ENCODE measurements around the gene GTPBP4.
"Not testable (repeated sequence)": the region's sequence is repeated elsewhere in the genome, so short reads cannot be mapped to it uniquely, and the experiment has no call there.

GTPBP4 gene

DNA sequence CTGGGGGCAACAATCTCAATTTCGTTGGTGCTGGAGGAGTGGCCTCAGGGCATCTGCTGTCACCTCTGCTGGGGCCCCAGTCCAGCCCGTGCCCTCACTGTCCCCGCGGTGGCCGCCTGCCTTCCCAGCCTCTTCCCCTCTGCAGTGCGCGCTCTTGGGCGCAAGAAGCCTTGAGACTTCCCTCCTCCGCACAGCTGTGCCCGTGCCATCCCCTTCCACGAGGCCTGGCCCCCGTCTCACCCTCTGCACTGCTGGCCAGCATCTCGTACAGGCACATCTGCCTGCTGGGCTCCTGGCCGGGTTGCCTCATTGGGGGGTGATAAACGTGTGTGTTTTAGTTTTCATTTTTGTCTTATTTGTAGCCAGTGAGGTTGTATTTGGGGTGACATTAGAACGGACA lies 23.5 kb downstream of the GTPBP4 start:
- H3K4me3 ChIP-seq (ENCODE audit: low read length), result no peak overlapping the region
- DNase-seq (ENCODE audit: low read depth, low spot score), result no peak

DNA sequence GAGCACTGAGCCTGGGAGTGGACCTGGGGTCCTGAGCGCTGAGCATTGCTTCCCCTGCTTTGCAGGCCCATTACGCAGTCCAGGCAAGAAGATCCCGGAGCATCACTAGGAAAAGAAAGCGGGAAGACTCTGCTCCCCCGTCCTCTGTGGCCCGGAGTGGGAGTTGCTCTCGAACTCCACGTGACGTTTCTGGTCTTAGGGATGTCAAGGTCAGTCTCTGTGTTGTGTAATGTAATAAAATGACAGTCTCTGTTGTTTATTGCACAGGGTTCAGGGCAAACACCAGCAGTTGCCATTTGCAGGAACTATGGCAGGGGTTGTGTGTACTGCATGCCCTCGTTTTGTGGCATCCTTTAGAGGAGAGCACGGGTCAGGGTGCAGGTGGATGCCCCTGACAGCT lies 27.5 kb downstream of the GTPBP4 start:
- DNase-seq (ENCODE audit: low read depth, low spot score), result no peak
- H3K4me3 ChIP-seq (ENCODE audit: low read length), result no peak overlapping the region

DNA sequence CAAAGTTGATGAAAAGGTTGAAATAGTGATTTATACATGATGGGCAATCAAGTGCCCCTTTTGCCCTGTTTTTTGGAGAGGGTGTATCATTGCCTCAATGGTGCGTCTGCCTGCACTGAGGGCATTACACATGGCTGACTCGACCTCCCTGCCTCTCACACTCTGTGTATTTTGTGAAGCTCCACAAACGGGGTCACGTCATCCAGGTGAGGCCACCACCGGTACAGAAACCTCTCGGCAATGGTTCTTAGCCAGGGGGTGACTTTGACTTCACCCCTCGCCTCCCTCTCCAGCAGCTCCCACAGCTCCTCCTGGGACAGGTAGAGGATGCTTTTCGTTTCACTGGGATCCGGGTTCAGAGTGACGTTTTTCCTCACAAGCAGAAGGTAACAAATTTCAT lies 31.1 kb downstream of the GTPBP4 start:
- H3K4me3 ChIP-seq (ENCODE audit: low read length), result no peak overlapping the region
- DNase-seq (ENCODE audit: low read depth, low spot score), result no peak

DNA sequence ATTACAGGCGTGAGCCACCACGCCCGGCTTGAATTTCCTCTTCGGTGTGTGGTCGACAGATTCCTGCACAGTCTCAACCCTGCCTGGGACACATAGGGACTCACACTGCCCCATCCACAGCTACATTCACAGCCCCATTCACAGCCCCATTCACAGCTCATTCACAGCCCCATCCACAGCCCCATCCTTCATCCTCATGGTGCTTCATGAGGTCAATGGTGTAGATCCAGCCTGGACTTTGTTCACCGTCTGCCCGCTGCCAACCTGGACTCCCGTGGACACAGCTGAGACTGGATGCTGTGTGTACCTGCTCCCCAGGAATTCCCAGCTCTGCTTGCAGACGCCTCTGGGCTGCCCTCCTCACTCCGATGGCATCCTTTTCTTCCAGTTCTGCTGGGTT lies 32.2 kb downstream of the GTPBP4 start:
- no peak overlapping the region for H3K4me3 ChIP-seq (ENCODE audit: low read length)
- no peak for DNase-seq (ENCODE audit: low read depth, low spot score)

DNA sequence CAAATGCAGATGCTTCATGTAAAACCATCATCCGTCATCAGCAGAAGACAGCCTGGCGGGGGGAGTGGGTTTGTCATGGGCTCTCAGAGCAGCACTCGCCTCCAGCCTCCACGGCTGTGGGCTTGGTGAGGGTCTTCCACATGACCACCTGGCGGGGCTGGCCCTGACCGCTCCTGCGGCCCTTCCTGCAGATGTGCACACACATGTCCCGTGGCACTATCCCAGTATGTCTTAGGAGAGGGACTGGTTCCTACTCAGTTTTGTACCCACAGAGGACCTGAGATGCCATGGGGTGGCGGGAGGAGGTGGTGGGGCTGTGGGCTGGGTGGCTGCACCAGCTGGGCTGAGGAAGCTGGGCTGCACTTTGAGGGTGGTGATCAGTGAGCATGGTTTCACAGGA lies 32.7 kb downstream of the GTPBP4 start:
- H3K4me3 ChIP-seq (ENCODE audit: low read length), result no peak overlapping the region
- DNase-seq (ENCODE audit: low read depth, low spot score), result no peak

DNA sequence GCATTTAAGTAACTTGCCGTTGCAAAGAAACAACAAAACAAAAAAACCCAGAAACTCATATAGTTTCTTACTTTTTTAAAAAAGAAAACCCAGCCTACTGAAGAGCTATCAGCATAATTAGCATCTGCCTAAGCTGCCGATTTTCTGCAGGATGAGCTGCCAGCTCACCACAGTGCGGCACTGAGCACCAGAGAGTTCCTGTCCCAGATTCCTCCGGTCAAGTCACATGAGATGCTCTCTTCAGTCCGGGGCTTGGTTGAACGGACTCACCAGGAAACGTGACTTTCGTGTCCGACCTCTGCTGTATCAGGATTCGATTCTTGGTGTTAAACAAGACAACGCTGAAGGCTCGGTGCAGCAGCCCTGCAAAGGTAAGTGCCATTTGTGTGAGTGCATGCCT lies 34.2 kb downstream of the GTPBP4 start:
- no peak overlapping the region for H3K4me3 ChIP-seq (ENCODE audit: low read length)
- DNase-seq (ENCODE audit: low read depth, low spot score), result no peak

DNA sequence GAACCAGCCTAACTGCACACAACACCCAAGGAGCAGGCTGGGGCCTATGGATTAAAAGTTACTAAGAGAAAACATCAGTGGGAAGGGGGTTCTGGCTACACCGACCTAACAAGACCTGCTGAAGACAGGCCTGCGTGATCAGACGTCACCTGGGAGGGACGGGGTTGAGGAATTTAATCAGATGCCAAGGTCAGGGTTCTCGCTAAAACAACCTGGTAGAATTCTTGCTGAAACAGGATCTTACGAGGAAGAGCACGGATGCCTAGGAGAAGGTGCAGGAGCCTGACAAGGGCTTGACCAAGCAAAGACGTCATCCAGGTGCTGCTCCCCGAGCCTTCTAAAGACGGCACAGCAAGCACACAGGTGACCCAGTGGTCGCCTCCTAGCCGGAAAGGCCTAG lies 35.9 kb downstream of the GTPBP4 start:
- DNase-seq (ENCODE audit: low read depth, low spot score), result no peak

DNA sequence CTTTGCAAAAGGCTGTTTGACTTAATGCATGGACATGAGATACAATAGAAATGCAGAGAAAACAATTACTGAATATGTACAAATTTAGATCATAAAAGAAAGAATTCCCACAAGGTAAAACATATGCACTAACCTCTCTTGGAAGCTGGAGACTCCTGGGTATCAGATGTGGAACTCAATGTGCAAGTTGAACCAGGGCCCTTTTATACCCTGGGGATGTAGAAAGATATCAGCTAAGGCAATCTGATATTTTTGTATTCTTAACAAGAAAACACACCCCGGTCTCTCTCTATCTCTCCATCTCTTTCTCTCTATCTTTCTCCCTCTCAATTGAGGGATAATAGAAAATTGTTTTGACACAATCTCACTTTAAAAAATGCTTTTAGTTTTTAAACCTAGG lies 37.4 kb downstream of the GTPBP4 start, which contains the start of gene IDI2:
Gene IDI2, minus strand, starts transcription at position 177 of the 400 bp plus-strand sequence. CDS start 1,136 bp downstream, outside the sequence.
- no peak within 1 kb of the TSS for H3K4me3 ChIP-seq (ENCODE audit: low read length)
- no peak for DNase-seq (ENCODE audit: low read depth, low spot score)

More for the DNA sequence above, 35.9 kb downstream of the GTPBP4 start:
- H3K4me3 ChIP-seq (ENCODE audit: low read length), result no peak overlapping the region

DNA sequence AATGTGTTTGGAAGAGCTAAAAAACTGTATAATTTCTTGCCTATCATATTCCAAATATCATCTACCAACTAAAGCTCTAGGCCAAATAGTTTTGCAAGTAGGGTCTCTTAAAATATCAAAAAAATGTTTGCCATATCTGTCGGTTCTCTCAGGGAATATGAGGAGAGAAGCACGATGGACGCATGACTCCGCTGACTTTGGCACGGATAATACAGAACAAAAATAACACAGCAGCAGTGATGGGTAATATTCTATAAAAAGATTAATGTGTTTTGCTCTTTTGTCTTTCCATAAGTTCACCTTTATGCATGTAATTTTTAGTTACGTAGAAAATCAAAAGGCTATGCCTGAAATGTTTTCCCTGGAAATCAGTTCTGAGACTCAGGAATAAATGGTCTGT lies 38.3 kb downstream of the GTPBP4 start:
- no peak overlapping the region for H3K4me3 ChIP-seq (ENCODE audit: low read length)
- DNase-seq (ENCODE audit: low read depth, low spot score), result no peak

DNA sequence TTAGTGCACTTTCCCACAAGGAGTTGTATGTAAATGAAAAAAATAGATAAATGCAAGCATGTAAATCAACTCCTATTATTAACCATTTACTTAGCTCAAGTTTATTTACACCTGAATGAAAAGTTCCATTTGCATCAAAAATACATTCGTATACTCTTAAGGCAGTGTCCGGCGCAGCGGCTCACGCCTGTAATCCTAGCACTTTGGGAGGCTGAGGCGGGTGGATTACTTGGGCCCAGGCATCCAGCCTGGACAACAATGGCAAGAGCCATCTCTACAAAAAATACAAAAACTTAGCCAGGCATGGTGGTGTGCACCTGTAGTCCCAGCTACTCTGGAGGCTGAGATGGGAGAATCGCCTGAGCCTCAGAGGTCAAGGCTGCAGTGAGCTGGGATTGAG lies 41.6 kb downstream of the GTPBP4 start:
- no peak for DNase-seq (ENCODE audit: low read depth, low spot score)
- H3K4me3 ChIP-seq (ENCODE audit: low read length), result no peak overlapping the region

DNA sequence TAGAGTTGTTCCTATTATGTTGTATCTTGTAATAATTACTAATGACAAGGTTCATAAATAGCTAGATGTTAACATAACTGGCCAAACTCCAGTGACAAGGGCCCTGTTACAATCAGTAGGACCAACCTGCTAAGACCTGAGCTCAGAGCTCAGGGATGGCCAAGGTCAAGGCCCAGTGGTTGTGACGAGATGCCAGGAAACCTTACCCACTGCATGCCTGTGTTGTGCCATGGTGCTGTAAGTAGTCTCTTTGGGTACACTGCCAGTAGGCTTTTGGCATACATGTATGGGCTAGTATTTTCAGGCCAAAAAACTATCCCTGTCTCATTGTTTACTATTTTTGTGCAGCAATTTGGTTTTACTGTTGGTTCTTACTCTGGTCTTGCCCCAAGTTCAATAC lies 45.4 kb downstream of the GTPBP4 start:
- no peak for DNase-seq (ENCODE audit: low read depth, low spot score)
- H3K4me3 ChIP-seq (ENCODE audit: low read length), result no peak overlapping the region

DNA sequence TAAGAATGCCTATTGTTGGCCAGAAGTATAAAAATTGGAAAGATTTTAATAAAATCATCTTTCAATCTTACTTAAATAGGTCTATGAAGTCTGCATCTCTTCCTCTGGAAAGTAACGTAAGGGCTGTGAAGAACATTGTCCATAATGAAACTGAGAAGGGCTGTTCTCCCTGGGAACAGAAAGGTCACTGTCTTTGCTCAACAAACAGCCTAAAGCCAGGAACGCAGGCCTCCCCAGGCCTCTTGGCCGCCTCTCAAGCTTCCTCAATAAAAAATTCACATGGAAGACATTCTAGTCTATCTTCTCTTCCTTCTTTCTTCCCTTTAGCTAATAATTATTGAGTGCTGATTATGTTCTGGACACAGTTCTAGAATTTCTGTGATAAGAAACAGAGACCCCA lies 46.5 kb downstream of the GTPBP4 start:
- no peak overlapping the region for H3K4me3 ChIP-seq (ENCODE audit: low read length)
- DNase-seq (ENCODE audit: low read depth, low spot score), result no peak

DNA sequence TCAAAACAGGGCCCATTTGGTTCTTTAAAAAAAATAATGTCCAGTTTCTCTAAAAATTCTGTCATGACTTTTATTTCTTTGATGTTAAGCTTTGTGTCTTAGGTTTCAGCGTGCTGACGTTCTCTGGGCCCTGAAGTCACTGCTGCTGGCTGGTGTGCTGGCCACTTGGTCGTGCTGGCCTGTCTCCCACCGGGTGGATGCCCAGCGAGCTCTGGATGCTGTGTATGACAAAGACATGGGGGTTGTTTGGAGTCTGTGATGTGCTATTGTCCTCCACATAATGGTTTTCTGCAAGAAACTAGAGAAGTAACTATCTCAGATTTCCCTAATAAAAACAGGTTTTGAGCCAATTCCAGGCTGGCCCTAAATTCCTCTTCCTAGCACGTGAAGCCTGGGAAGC lies 47.0 kb downstream of the GTPBP4 start:
- no peak overlapping the region for H3K4me3 ChIP-seq (ENCODE audit: low read length)
- no peak for DNase-seq (ENCODE audit: low read depth, low spot score)

DNA sequence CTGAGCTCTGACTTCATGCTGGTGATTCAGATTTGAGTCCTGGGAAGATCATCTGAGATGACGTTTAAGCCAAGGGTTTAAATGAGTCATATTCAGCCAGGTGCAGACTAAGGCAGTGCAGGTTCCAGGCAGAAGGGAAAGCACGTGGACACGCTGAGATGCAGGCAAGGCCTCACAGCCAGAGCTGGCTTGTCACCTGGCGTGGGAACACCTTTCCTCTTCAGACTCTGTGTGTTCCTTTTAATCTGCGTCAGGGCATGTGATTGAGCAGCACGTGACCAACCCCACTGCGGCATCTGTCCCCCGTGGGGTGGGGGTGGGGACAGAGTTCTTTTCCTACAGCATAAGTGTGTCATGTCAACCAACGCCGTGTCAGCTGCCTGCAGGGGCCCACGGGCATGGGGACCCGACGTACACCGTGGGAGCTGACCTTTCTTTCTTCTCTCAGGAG lies 48.1 kb downstream of the GTPBP4 start:
- H3K4me3 ChIP-seq (ENCODE audit: low read length), result no peak overlapping the region
- DNase-seq (ENCODE audit: low read depth, low spot score), result no peak

DNA sequence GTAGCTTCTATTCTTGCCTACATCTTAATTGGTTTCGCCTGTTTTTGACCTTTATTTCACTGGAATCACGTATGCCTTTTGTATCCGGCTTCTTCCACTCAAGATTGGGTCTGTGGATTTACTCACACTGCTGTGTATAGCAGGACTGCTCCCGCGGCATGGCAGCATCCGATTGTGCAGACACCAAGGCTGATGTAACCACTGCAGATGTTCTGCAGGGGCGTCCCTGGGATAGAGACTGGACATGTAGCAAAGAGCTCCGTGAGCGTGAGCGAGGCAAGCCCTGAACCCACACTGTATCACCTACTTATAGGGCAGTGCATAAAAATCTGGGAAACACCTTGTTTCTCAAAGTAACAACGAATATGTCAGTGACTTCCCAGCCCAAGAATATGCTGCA lies 48.9 kb downstream of the GTPBP4 start:
- DNase-seq (ENCODE audit: low read depth, low spot score), result no peak
- H3K4me3 ChIP-seq (ENCODE audit: low read length), result no peak overlapping the region

DNA sequence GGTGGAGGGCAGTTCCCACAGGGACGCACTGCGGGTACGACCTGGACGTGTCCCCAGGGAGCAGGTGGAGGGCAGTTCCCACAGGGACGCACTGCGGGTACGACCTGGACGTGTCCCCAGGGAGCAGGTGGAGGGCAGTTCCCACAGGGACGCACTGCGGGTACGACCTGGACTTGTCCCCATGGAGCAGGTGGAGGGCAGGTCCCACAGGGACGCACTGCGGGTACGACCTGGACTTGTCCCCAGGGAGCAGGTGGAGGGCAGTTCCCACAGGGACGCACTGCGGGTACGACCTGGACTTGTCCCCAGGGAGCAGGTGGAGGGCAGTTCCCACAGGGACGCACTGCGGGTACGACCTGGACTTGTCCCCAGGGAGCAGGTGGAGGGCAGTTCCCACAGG lies 50.5 kb downstream of the GTPBP4 start:
- H3K4me3 ChIP-seq (ENCODE audit: low read length); DNase-seq (ENCODE audit: low read depth, low spot score): not testable (repeated sequence)

DNA sequence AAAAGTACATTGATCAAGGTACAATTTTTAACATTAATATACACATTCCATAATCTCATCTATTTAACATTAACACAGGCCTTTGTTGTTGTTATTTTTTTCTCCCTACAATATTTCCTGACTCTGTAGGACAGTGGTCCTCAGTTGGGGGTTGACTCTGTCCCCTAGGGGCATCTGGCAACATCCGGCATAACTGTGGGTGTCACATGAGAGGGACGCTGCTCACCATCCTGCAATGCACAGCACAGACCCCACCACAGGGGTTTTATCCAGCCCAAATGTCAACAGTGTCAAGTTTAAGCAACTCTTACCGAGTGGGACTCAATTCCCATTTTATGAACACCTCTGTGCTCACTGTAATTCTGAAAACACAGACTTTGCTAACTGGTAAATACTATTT lies 51.9 kb downstream of the GTPBP4 start:
- DNase-seq (ENCODE audit: low read depth, low spot score), result no peak
- H3K4me3 ChIP-seq (ENCODE audit: low read length), result no peak overlapping the region

DNA sequence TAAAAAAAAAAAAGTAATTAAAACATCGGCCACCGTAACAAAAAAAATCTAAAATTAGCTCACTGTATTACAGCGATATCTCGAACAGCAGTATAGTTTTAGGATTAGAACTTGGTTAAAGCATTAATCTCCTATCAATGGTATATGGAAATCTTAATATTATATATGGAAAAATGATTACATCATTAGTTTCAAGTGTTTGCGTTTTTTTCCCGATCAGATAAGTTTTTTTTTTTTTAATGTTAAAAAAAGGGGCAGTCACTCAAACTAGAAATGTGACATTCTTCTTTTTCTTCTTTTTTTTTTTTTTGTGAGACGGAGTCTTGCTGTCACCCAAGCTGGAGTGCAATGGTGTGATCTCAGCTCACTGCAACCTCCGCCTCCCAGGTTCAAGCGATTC lies 53.3 kb downstream of the GTPBP4 start:
- DNase-seq (ENCODE audit: low read depth, low spot score), result no peak
- no peak overlapping the region for H3K4me3 ChIP-seq (ENCODE audit: low read length)

DNA sequence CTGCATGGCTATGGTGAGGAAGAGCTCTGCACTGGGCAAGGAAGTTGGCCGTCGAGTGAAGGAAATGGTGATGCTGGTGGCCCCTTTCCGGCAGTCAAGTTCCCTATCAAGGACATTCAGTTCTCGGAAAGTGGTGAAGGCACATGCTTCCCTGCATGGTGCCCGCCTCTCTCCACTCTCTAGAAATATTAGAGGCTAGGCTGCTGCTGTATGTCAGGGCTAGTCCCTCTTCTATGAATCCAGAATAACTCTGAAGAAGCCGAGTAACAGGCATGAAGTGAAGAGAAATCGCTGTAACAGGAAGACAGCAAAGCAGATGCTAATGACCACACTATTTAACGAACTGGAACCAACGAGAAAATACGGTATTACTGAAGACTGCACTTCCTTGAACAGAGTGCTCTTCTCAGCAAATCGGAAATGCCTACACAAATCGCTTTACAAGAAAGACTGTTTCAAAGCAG lies 55.3 kb downstream of the GTPBP4 start:
- DNase-seq (ENCODE audit: low read depth, low spot score), result no peak
- no peak overlapping the region for H3K4me3 ChIP-seq (ENCODE audit: low read length)

DNA sequence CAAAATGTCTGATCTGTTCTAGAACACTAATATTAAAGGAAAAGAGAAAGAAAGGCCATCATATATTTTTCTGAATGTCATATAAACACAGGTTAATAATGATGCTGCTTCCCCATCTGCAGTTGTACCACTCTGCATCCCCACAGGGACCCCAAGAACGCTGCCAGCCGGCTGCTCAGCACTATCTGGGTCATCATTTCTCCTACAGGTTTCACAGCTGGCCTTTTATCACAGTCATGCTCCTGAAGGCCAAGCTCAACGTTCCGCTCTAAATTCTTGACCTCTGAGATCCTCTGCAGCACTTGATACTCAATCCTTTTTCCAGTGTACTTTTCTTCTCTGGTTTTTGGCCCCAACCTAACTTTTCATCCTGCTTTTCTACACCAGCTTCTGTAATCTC lies 55.9 kb downstream of the GTPBP4 start:
- DNase-seq (ENCODE audit: low read depth, low spot score), result no peak
- no peak overlapping the region for H3K4me3 ChIP-seq (ENCODE audit: low read length)

DNA sequence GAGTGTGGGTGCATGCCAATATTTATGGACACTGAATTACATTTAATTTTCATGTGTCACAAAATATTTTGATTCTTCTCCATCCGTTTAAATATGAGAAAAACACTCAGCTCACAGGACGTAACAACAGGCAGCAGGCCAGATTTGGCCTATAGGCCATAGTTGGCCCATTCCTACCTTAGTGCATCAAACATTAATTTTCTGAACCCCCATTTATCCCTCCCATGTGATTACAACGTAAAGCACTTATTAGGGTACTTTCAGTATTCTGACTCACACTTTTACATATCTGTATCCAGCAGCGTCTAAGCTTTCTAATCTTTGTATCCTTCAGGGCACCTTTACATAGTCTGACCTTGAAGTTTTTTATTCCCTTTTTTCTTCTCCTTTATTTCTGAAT lies 56.7 kb downstream of the GTPBP4 start:
- no peak for DNase-seq (ENCODE audit: low read depth, low spot score)
- no peak overlapping the region for H3K4me3 ChIP-seq (ENCODE audit: low read length)

DNA sequence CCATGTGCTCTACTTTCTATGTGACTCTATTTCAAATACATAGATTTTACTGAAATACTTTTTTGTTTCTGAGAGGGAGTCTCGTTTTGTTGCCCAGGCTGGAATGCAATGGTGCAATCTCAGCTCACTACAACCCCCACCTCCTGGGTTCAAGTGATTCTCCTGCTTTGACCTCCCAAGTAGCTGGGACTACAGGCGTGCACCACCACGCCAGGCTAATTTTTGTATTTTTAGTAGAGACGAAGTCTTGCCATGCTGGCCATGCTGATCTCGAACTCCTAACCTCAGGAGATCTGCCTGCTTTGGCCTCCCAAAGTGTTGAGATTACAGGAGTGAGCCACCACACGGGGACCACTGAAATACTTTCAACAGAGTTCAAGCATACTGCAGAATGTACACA lies 57.2 kb downstream of the GTPBP4 start:
- no peak overlapping the region for H3K4me3 ChIP-seq (ENCODE audit: low read length)
- no peak for DNase-seq (ENCODE audit: low read depth, low spot score)
